HepG2 (cell line): Measurements from ENCODE around the gene OSGEPL1. TPM values are rescaled to one million over a fixed set of nuclear protein-coding genes. Genes with fewer than 3 reads are reported as not detected.

Experiments
- ATF4 ChIP-seq, 2 experiments: fragments of 450-650 bp in 1 of 2; sonication (generic) in 1 of 2; formaldehyde crosslinking; IDR thresholded peaks; 2 replicates each; pipeline versions ENCODE4 v1.5.0 to v1.8.0; 2020 to 2022; ENCODE audit warnings: mild to moderate bottlenecking in 1 of 2, missing genetic modification reagents in 1 of 2
- CENPBD1 ChIP-seq: sonication (generic); formaldehyde crosslinking; IDR thresholded peaks from 2 replicates; pipeline ENCODE4 v1.8.0; 2022; ENCODE audit warnings: missing genetic modification reagents, low read depth, mild to moderate bottlenecking, borderline replicate concordance
- ETS1 ChIP-seq: sonication (generic); formaldehyde crosslinking; IDR thresholded peaks from 2 replicates; pipeline ENCODE4 v1.4.0; 2020; ENCODE audit warnings: missing genetic modification reagents
- KAT7 ChIP-seq: IDR thresholded peaks from 2 replicates; pipeline ENCODE4 v1.6.1; 2018; ENCODE audit warnings: borderline replicate concordance, missing compliant biosample characterization
- KLF6 ChIP-seq: IDR thresholded peaks from 2 replicates; pipeline ENCODE4 v1.8.0; 2016; ENCODE audit warnings: missing biosample characterization, missing genetic modification reagents
- MEIS1 ChIP-seq: sonication (generic); formaldehyde crosslinking; IDR thresholded peaks from 2 replicates; pipeline ENCODE4 v1.9.0; 2021; ENCODE audit warnings: mild to moderate bottlenecking, missing genetic modification reagents, moderate library complexity, borderline replicate concordance
- NCOA1 ChIP-seq: sonication (generic); formaldehyde crosslinking; IDR thresholded peaks from 2 replicates; pipeline ENCODE4 v1.9.0; 2021; ENCODE audit warnings: missing genetic modification reagents
- NRL ChIP-seq: sonication (generic); formaldehyde crosslinking; IDR thresholded peaks from 2 replicates; pipeline ENCODE4 v1.5.0; 2020; ENCODE audit warnings: missing genetic modification reagents, mild to moderate bottlenecking, moderate library complexity, borderline replicate concordance
- RCOR2 ChIP-seq: IDR thresholded peaks from 2 replicates; pipeline ENCODE4 v1.6.1; 2016; ENCODE audit warnings: missing biosample characterization, missing genetic modification reagents
- TBP ChIP-seq: sonication (generic); formaldehyde crosslinking; IDR thresholded peaks from 2 replicates; pipeline ENCODE4 v1.5.0; 2020; ENCODE audit warnings: missing genetic modification reagents
- TP53 ChIP-seq: sonication (generic); formaldehyde crosslinking; conservative IDR thresholded peaks from 2 replicates; pipeline ENCODE4 v1.4.0; 2020; ENCODE audit warnings: missing genetic modification reagents
- TRIM22 ChIP-seq: fragments of 450-650 bp; IDR thresholded peaks from 2 replicates; pipeline ENCODE4 v1.6.1; 2017
- ZKSCAN1 ChIP-seq: fragments of 150-350 bp; IDR thresholded peaks from 2 replicates; pipeline ENCODE4 v1.6.1; 2014; ENCODE audit warnings: low read length
- ZNF136 ChIP-seq: sonication (generic); formaldehyde crosslinking; IDR thresholded peaks from 2 replicates; pipeline ENCODE4 v1.8.1; 2022; ENCODE audit warnings: low read depth, mild to moderate bottlenecking, moderate library complexity, missing genetic modification reagents
- ZNF230 ChIP-seq: sonication (generic); formaldehyde crosslinking; IDR thresholded peaks from 2 replicates; pipeline ENCODE4 v1.4.0; 2020; ENCODE audit warnings: mild to moderate bottlenecking, missing genetic modification reagents
- ZNF235 ChIP-seq: sonication (generic); formaldehyde crosslinking; IDR thresholded peaks from 2 replicates; pipeline ENCODE4 v1.8.1; 2023; ENCODE audit warnings: mild to moderate bottlenecking, missing genetic modification reagents, borderline replicate concordance
- ZNF292 ChIP-seq: sonication (generic); formaldehyde crosslinking; IDR thresholded peaks from 2 replicates; pipeline ENCODE4 v1.8.1; 2022; ENCODE audit warnings: mild to moderate bottlenecking, low read depth, missing genetic modification reagents, borderline replicate concordance
- ZNF335 ChIP-seq: sonication (generic); formaldehyde crosslinking; IDR thresholded peaks from 2 replicates; pipeline ENCODE4 v1.4.0; 2020; ENCODE audit warnings: missing genetic modification reagents
- ZNF362 ChIP-seq: sonication (generic); formaldehyde crosslinking; IDR thresholded peaks from 2 replicates; pipeline ENCODE4 v1.4.0; 2020; ENCODE audit warnings: missing genetic modification reagents, mild to moderate bottlenecking, borderline replicate concordance
- ZNF468 ChIP-seq: sonication (generic); formaldehyde crosslinking; IDR thresholded peaks from 2 replicates; pipeline ENCODE4 v1.8.0; 2022; ENCODE audit warnings: mild to moderate bottlenecking, moderate library complexity, missing genetic modification reagents
- ZNF496 ChIP-seq: sonication (generic); formaldehyde crosslinking; IDR thresholded peaks from 2 replicates; pipeline ENCODE4 v1.8.1; 2023; ENCODE audit warnings: mild to moderate bottlenecking, moderate library complexity, missing genetic modification reagents; ENCODE audit not compliant: insufficient replicate concordance
- ZNF550 ChIP-seq: sonication (generic); formaldehyde crosslinking; IDR thresholded peaks from 2 replicates; pipeline ENCODE4 v1.4.0; 2020; ENCODE audit warnings: mild to moderate bottlenecking, missing genetic modification reagents, borderline replicate concordance
- ZNF562 ChIP-seq: sonication (generic); formaldehyde crosslinking; IDR thresholded peaks from 2 replicates; pipeline ENCODE4 v1.8.0; 2022; ENCODE audit warnings: missing genetic modification reagents, borderline replicate concordance
- ZNF761 ChIP-seq: sonication (generic); formaldehyde crosslinking; conservative IDR thresholded peaks from 2 replicates; pipeline ENCODE4 v1.4.0; 2020; ENCODE audit warnings: mild to moderate bottlenecking, missing genetic modification reagents
- polyA plus RNA-seq, 8 experiments: library from polyadenylated mRNA; depleted of rRNA in 3 of 8; stranded (reverse) in 7 of 8; unstranded in 1 of 8; fragments of >200 nt; fragmentation: Illumina TruSeq in 4 of 8; extraction: Trizol in 4 of 8; gene quantifications; 2 replicates each; pipeline versions ENCODE4 v1.2.1 to v1.2.3, GENCODE V29; 2011 to 2016; ENCODE audit warnings: low read depth in 4 of 8, missing spikeins in 1 of 8, mixed read lengths in 1 of 8; ENCODE audit not compliant: insufficient read depth in 1 of 8
- total RNA-seq, 5 experiments: library from RNA; depleted of rRNA; stranded (reverse); fragments of >200 nt; fragmentation: Illumina TruSeq; extraction: Trizol; gene quantifications; 2 replicates each; pipeline ENCODE4 v1.2.3, GENCODE V29; 2016; ENCODE audit warnings: low read depth in 1 of 5

The OSGEPL1 gene
- total and polyA plus RNA-seq, 2 of the 13 experiments (the other 11 are each of a cell fraction or from before 2014, with no cell fraction given): 10.2 to 10.8 TPM

- peak; percentile 92 for TF ChIP-seq ETS1
- peak; percentile 87; the same call in 1 of the 2 replicates for TF ChIP-seq ZNF761 (CRISPR knock-in tag)
- TF ChIP-seq ZNF230 (CRISPR knock-in tag): peak; percentile 96; the same call in 1 of the 2 replicates
- peak; percentile 22; the same call in 1 of the 2 replicates for TF ChIP-seq ZNF362 (CRISPR knock-in tag)
- TF ChIP-seq TBP (CRISPR knock-in tag): 0 out of 2 replicates have a peak, but pooled peaks have one; percentile 29
- peak; percentile 87; the same call in 1 of the 2 replicates for TF ChIP-seq ZNF292 (CRISPR knock-in tag)
- peak in 1 of 2 experiments; percentile 68; a peak in 2 of 4 replicates for TF ChIP-seq ATF4 (CRISPR knock-in tag; IDR thresholded peaks at IDR 0.05)
- TF ChIP-seq KAT7 (CRISPR knock-in tag): peak; percentile 89
- peak; percentile 98 for TF ChIP-seq MEIS1 (CRISPR knock-in tag)
- no peak for TF ChIP-seq ZNF496 (CRISPR knock-in tag)
- TF ChIP-seq ZNF550 (CRISPR knock-in tag): no peak
- no peak for TF ChIP-seq CENPBD1
- peak; percentile 46; the same call in 1 of the 2 replicates for TF ChIP-seq ZNF335 (CRISPR knock-in tag)
- TF ChIP-seq NCOA1: peak; percentile 48
- no peak for TF ChIP-seq TRIM22
- TF ChIP-seq RCOR2: no peak
- peak; percentile 93; the same call in 1 of the 2 replicates for TF ChIP-seq ZNF235
- TF ChIP-seq ZNF136: peak; percentile 94
- TF ChIP-seq KLF6 (CRISPR knock-in tag): no peak; the same call in 1 of the 2 replicates
- peak; percentile 87 for TF ChIP-seq TP53 (CRISPR knock-in tag)
- peak; percentile 98 for TF ChIP-seq NRL (CRISPR knock-in tag)
- TF ChIP-seq ZNF468 (CRISPR knock-in tag): no peak
- TF ChIP-seq ZNF562: no peak; the same call in 1 of the 2 replicates
- no peak for TF ChIP-seq ZKSCAN1
Observed at GRCh38 chr2:189783927-189784867, 21.6 kb upstream of the OSGEPL1 start, which contains the start of the genes ORMDL1 and PMS1 (continued).
